Measurements from ENCODE around the gene FAM162A. TPM values are rescaled to one million over a fixed set of nuclear protein-coding genes. Genes with fewer than 3 reads are reported as not detected.
A peak's percentile ranks its signal among the peaks of the same experiment; 100 is the strongest.

The FAM162A gene
- total and polyA plus RNA-seq, 4 donors, result 16.6 to 160 (median 29.6) TPM

DNA sequence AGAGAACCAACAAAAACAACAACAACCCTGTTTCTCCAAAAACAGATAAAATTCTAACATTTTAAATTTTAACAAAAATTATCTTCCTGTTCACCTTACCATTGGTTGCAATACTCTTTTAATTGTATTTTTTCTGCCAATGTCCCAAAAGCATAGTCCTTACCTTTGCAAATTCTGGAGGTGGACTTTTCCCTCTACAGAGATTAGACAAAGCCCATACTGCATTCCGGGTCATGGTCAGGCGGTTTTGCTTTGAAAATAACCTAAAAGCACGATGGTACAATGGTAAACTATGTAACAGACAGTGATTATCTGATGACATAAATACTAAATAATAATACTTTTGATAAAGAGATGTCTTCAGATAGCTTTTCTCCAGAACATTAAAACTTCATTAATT lies 67.4 kb downstream of the FAM162A start:
- DNase-seq (ENCODE audit: low spot score), result no peak
- Histone ChIP-seq H3K4me1 (ENCODE audit: control insufficient read depth in 4 of 4, insufficient read depth in 4 of 4, low read length in 3 of 4) (peaks cover under 1 to 20% (median 6%) of the 10 kb centered on the region in 4 donors), H3K36me3 (ENCODE audit: control insufficient read depth in 4 of 4, insufficient read depth in 3 of 4, low read depth in 1 of 4, low read length in 3 of 4) (peaks cover 2 to 35% (median 10%) of the 10 kb centered on the region in 4 donors), H3K4me3 (ENCODE audit: low read depth in 1 of 3, low read length in 3 of 3) (no peak overlapping the region), H3K9ac (ENCODE audit: low read depth in 1 of 2, low read length in 2 of 2) (no peak overlapping the region), H3K27ac (ENCODE audit: low read depth in 1 of 2, low read length in 2 of 2) (no peak overlapping the region), H3K27me3 (ENCODE audit: control insufficient read depth in 4 of 4, insufficient read depth in 4 of 4, low read length in 3 of 4) (no peaks in the 10 kb centered on the region), H3K9me3 (ENCODE audit: control insufficient read depth in 4 of 4, low read length in 3 of 4) (no peaks in the 10 kb centered on the region)
- 41% methylated on average over 3 of the region's 3 CpGs for WGBS
- TF ChIP-seq RAD21 (IDR thresholded peaks at IDR 0.05), result peak in 1 of 2 donors; percentile 17
- no peak for TF ChIP-seq EGR1 (IDR thresholded peaks at IDR 0.05; ENCODE audit: low read depth in 2 of 2)
- no peak for TF ChIP-seq YY1 (IDR thresholded peaks at IDR 0.05)
- peak; percentile 61 to 73 for TF ChIP-seq HNF4A (conservative IDR thresholded peaks at IDR 0.05)
- no peak for TF ChIP-seq TAF1 (conservative IDR thresholded peaks at IDR 0.05)
- TF ChIP-seq FOXA2 (IDR thresholded peaks at IDR 0.05), result no peak
- TF ChIP-seq RXRA (IDR thresholded peaks at IDR 0.05), result peak in 1 of 2 donors; percentile 36

DNA sequence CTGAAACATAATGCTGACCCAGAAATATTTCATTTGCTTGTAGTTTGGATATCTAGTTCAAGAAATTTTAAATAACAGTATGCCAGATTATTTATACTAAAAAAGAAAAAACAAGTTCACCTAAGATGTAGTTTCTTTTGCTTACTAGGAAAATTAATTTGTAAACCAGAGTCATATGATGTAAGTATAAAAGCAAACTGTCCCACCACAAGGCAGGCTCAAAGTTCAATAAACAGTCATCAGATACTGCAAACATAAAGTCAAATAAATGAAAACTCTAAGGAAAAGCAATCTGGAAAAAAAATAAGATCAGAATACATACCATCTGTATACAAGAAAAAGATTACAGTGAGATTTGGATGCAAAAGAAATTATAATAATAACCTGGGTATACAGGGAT lies 72.1 kb downstream of the FAM162A start:
- peak overlapping the region; percentile 61 to 77 for H3K27ac ChIP-seq (ENCODE audit: low read depth in 1 of 2, low read length in 2 of 2)
- DNase-seq (ENCODE audit: low spot score), result no peak

More for the DNA sequence above, 72.1 kb downstream of the FAM162A start:
- H3K27me3 ChIP-seq (ENCODE audit: control insufficient read depth in 4 of 4, insufficient read depth in 4 of 4, low read length in 3 of 4), result no peaks in the 10 kb centered on the region
- peaks cover 9 to 49% (median 37%) of the 10 kb centered on the region in 4 donors for H3K4me1 ChIP-seq (ENCODE audit: control insufficient read depth in 4 of 4, insufficient read depth in 4 of 4, low read length in 3 of 4)
- peaks cover 2 to 24% (median 6%) of the 10 kb centered on the region in 4 donors for H3K36me3 ChIP-seq (ENCODE audit: control insufficient read depth in 4 of 4, insufficient read depth in 3 of 4, low read depth in 1 of 4, low read length in 3 of 4)
- H3K4me3 ChIP-seq (ENCODE audit: low read depth in 1 of 3, low read length in 3 of 3), result peak overlapping the region in 1 of 3 donors; percentile 18
- H3K9me3 ChIP-seq (ENCODE audit: control insufficient read depth in 4 of 4, low read length in 3 of 4), result no peaks in the 10 kb centered on the region
- H3K9ac ChIP-seq (ENCODE audit: low read depth in 1 of 2, low read length in 2 of 2), result peak overlapping the region in 1 of 2 donors; percentile 54
- TF ChIP-seq, protein P1, sequence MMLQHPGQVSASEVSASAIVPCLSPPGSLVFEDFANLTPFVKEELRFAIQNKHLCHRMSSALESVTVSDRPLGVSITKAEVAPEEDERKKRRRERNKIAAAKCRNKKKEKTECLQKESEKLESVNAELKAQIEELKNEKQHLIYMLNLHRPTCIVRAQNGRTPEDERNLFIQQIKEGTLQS (IDR thresholded peaks at IDR 0.05), result peak; percentile 39
- no peak for TF ChIP-seq NR2F2 (IDR thresholded peaks at IDR 0.05)
- TF ChIP-seq, protein P2, sequence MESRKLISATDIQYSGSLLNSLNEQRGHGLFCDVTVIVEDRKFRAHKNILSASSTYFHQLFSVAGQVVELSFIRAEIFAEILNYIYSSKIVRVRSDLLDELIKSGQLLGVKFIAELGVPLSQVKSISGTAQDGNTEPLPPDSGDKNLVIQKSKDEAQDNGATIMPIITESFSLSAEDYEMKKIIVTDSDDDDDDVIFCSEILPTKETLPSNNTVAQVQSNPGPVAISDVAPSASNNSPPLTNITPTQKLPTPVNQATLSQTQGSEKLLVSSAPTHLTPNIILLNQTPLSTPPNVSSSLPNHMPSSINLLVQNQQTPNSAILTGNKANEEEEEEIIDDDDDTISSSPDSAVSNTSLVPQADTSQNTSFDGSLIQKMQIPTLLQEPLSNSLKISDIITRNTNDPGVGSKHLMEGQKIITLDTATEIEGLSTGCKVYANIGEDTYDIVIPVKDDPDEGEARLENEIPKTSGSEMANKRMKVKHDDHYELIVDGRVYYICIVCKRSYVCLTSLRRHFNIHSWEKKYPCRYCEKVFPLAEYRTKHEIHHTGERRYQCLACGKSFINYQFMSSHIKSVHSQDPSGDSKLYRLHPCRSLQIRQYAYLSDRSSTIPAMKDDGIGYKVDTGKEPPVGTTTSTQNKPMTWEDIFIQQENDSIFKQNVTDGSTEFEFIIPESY (IDR thresholded peaks at IDR 0.05), result peak; percentile 61
- TF ChIP-seq RXRA (IDR thresholded peaks at IDR 0.05), result peak; percentile 40 to 52
- TF ChIP-seq, protein P3, sequence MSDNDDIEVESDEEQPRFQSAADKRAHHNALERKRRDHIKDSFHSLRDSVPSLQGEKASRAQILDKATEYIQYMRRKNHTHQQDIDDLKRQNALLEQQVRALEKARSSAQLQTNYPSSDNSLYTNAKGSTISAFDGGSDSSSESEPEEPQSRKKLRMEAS (IDR thresholded peaks at IDR 0.05), result peak; percentile 47
- TF ChIP-seq GABPA (IDR thresholded peaks at IDR 0.05 in 1 of 2, conservative IDR thresholded peaks at IDR 0.05 in 1 of 2), result no peak
- peak; percentile 23 to 29 for TF ChIP-seq RAD21 (IDR thresholded peaks at IDR 0.05)
- TF ChIP-seq TAF1 (conservative IDR thresholded peaks at IDR 0.05), result no peak
- peak; percentile 68 for TF ChIP-seq SP1 (IDR thresholded peaks at IDR 0.05)
- no peak for TF ChIP-seq FOXA1 (IDR thresholded peaks at IDR 0.05)
- peak; percentile 39 for TF ChIP-seq YY1 (IDR thresholded peaks at IDR 0.05)
- TF ChIP-seq, protein P4, sequence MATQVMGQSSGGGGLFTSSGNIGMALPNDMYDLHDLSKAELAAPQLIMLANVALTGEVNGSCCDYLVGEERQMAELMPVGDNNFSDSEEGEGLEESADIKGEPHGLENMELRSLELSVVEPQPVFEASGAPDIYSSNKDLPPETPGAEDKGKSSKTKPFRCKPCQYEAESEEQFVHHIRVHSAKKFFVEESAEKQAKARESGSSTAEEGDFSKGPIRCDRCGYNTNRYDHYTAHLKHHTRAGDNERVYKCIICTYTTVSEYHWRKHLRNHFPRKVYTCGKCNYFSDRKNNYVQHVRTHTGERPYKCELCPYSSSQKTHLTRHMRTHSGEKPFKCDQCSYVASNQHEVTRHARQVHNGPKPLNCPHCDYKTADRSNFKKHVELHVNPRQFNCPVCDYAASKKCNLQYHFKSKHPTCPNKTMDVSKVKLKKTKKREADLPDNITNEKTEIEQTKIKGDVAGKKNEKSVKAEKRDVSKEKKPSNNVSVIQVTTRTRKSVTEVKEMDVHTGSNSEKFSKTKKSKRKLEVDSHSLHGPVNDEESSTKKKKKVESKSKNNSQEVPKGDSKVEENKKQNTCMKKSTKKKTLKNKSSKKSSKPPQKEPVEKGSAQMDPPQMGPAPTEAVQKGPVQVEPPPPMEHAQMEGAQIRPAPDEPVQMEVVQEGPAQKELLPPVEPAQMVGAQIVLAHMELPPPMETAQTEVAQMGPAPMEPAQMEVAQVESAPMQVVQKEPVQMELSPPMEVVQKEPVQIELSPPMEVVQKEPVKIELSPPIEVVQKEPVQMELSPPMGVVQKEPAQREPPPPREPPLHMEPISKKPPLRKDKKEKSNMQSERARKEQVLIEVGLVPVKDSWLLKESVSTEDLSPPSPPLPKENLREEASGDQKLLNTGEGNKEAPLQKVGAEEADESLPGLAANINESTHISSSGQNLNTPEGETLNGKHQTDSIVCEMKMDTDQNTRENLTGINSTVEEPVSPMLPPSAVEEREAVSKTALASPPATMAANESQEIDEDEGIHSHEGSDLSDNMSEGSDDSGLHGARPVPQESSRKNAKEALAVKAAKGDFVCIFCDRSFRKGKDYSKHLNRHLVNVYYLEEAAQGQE (IDR thresholded peaks at IDR 0.05), result peak; percentile 53
- TF ChIP-seq FOXA2 (IDR thresholded peaks at IDR 0.05), result peak; percentile 50
- peak; percentile 55 to 76 for TF ChIP-seq JUND (IDR thresholded peaks at IDR 0.05)
- peak; percentile 90 to 92 for TF ChIP-seq HNF4A (conservative IDR thresholded peaks at IDR 0.05)
- TF ChIP-seq HNF4G (IDR thresholded peaks at IDR 0.05), result peak; percentile 67

Data from liver (tissue), 9 donors.